SU-DHL-6 (cell line): Measurements from ENCODE around the gene AUH.

Source experiments
- H2AFZ ChIP-seq: fragments of 200-600 bp; sonication (generic); 2 replicates; pipeline ENCODE4 v1.6.1; 2014; ENCODE audit warnings: low read depth, mild to moderate bottlenecking, moderate library complexity, mixed read lengths, antibody characterized with exemption, low read length; ENCODE audit not compliant: severe bottlenecking
- H3F3A ChIP-seq: fragments of 200-600 bp; shearing (Covaris generic); 2 replicates; pipeline ENCODE4 v1.6.0; 2016; ENCODE audit warnings: antibody characterized with exemption, mild to moderate bottlenecking; ENCODE audit not compliant: insufficient read depth
- H3K27ac ChIP-seq: fragments of 200-600 bp; sonication (generic); 2 replicates; pipeline ENCODE4 v1.5.1; 2016; ENCODE audit warnings: low read depth, mild to moderate bottlenecking, low read length, moderate library complexity, mixed read lengths
- H3K27me3 ChIP-seq: fragments of 200-600 bp; sonication (generic), shearing (Covaris generic); 2 replicates; pipeline ENCODE4 v1.6.0; 2014; ENCODE audit warnings: mild to moderate bottlenecking, low read length
- H3K36me3 ChIP-seq: fragments of 200-600 bp; sonication (generic); 2 replicates; pipeline ENCODE4 v1.6.1; 2014; ENCODE audit warnings: mild to moderate bottlenecking, low read length, mixed read lengths
- H3K4me2 ChIP-seq: fragments of 300-600, 200-600 bp; shearing (Covaris generic), sonication (generic); 2 replicates; pipeline ENCODE4 v1.6.0; 2014; ENCODE audit warnings: low read length, low read depth, mild to moderate bottlenecking; ENCODE audit not compliant: poor library complexity, severe bottlenecking
- H3K4me3 ChIP-seq: fragments of 200-600 bp; sonication (generic); 2 replicates; pipeline ENCODE4 v1.5.1; 2014; ENCODE audit warnings: antibody characterized with exemption, low read length, mild to moderate bottlenecking, mixed read lengths; ENCODE audit not compliant: insufficient read depth, poor library complexity, severe bottlenecking
- H3K79me2 ChIP-seq: fragments of 200-600 bp; sonication (generic); 2 replicates; pipeline ENCODE4 v1.6.1; 2014; ENCODE audit warnings: mild to moderate bottlenecking, low read length, moderate library complexity; ENCODE audit not compliant: insufficient read depth
- H3K9ac ChIP-seq: fragments of 200-600 bp; sonication (generic); 2 replicates; pipeline ENCODE4 v1.7.0; 2014; ENCODE audit warnings: mild to moderate bottlenecking, low read length
- H3K9me2 ChIP-seq: fragments of 200-600 bp; sonication (generic); replicated peaks from 2 replicates; pipeline ENCODE4 v1.6.1; 2014; ENCODE audit warnings: low read length; ENCODE audit not compliant: insufficient read depth
- H3K9me3 ChIP-seq: fragments of 200-600 bp; sonication (generic); 2 replicates; pipeline ENCODE4 v1.6.1; 2014; ENCODE audit warnings: low read length, mixed read lengths; ENCODE audit not compliant: insufficient read depth
- H4K20me1 ChIP-seq: fragments of 200-600 bp; sonication (generic); 2 replicates; pipeline ENCODE4 v1.6.1; 2014; ENCODE audit warnings: low read depth, mild to moderate bottlenecking, antibody characterized with exemption, low read length, moderate library complexity, mixed read lengths
- CTCF ChIP-seq: fragments of 200-600 bp; sonication (generic); IDR thresholded peaks from one replicate; pipeline ENCODE4 v1.5.1; 2017; ENCODE audit warnings: antibody characterized with exemption, mild to moderate bottlenecking, low read length, moderate library complexity; ENCODE audit not compliant: insufficient read depth, poor library complexity, severe bottlenecking
- EZH2phosphoT487 ChIP-seq: fragments of 200-600 bp; sonication (generic), shearing (Covaris generic); conservative IDR thresholded peaks from 2 replicates; pipeline ENCODE4 v1.6.1; 2018; ENCODE audit warnings: mild to moderate bottlenecking, antibody characterized with exemption, low read length, moderate library complexity, mixed read lengths

The AUH gene

GRCh38 chr9:91403665-91404543, 42.2 kb upstream of the AUH start:
- Histone ChIP-seq H3K27ac (no peak overlapping the region), H3K79me2 (no peaks in the 10 kb centered on the region), H2AFZ (no peak overlapping the region), H3K9me2 (no peaks in the 10 kb centered on the region), H3K36me3 (no peaks in the 10 kb centered on the region), H3F3A (no peaks in the 10 kb centered on the region), H3K27me3 (no peaks in the 10 kb centered on the region), H3K4me2 (no peak overlapping the region), H3K9me3 (no peaks in the 10 kb centered on the region), H3K9ac (no peak overlapping the region), H3K4me3 (no peak overlapping the region), H4K20me1 (no peaks in the 10 kb centered on the region)
- TF ChIP-seq CTCF, result no peak
- no peak for TF ChIP-seq EZH2phosphoT487

DNA sequence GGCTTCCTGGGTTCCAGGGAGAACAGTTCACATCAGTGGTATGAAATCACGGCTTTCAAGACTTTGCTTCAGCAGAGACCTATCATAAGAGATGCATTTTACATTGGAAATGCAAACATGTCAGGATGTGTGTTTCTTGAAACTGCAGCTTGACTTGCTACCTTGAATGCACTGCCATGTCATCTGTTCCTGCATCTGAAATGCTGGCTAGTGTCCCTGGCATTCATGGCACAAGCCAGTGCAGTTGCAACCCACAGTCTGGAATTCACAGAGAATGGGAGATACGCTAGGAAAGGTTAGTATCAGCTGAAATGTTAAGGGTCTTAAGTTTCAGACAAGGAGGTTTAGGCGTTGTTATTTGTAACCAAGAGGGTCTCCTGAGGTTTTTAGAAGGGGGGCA, 37.2 kb upstream of the AUH start:
- Histone ChIP-seq H3K4me3 (no peak overlapping the region), H3K9ac (no peak overlapping the region), H3K4me2 (no peak overlapping the region), H3K79me2 (no peaks in the 10 kb centered on the region), H3F3A (no peaks in the 10 kb centered on the region), H3K27ac (no peak overlapping the region), H4K20me1 (no peaks in the 10 kb centered on the region), H3K36me3 (no peaks in the 10 kb centered on the region), H3K9me2 (no peaks in the 10 kb centered on the region), H2AFZ (no peak overlapping the region), H3K9me3 (no peaks in the 10 kb centered on the region), H3K27me3 (no peaks in the 10 kb centered on the region)
- TF ChIP-seq EZH2phosphoT487, result no peak
- no peak for TF ChIP-seq CTCF

- Histone ChIP-seq H3K27ac (no peak overlapping the region), H3F3A (no peaks in the 10 kb centered on the region), H3K9me3 (no peaks in the 10 kb centered on the region), H3K79me2 (no peaks in the 10 kb centered on the region), H3K27me3 (no peaks in the 10 kb centered on the region), H3K36me3 (no peaks in the 10 kb centered on the region), H3K9me2 (no peaks in the 10 kb centered on the region), H2AFZ (no peak overlapping the region), H4K20me1 (no peaks in the 10 kb centered on the region), H3K9ac (no peak overlapping the region), H3K4me3 (no peak overlapping the region), H3K4me2 (no peak overlapping the region)
- TF ChIP-seq CTCF (no peak), EZH2phosphoT487 (no peak)
Observed at GRCh38 chr9:91395553-91396471, 34.1 kb upstream of the AUH start.
